Mammary epithelial cell (primary cell): ENCODE results near the gene ZNF24.

Experiments used
- EZH2 ChIP-seq: IDR thresholded peaks from 2 replicates; pipeline ENCODE4 v1.6.1; 2012; ENCODE audit warnings: low read length, inconsistent platforms, borderline replicate concordance
- TF ChIP-seq, protein P1 (sequence below), 2 donors: IDR thresholded peaks in 1 of 2; conservative IDR thresholded peaks in 1 of 2; 2 replicates each; pipeline ENCODE4 v1.5.1; 2011 to 2012; ENCODE audit warnings: inconsistent platforms in 2 of 2, low read length in 2 of 2, mild to moderate bottlenecking in 2 of 2, control low read depth in 1 of 2, low read depth in 1 of 2; ENCODE audit not compliant: insufficient read depth in 1 of 2; ENCODE audit errors: extremely low read depth in 1 of 2

DNA sequence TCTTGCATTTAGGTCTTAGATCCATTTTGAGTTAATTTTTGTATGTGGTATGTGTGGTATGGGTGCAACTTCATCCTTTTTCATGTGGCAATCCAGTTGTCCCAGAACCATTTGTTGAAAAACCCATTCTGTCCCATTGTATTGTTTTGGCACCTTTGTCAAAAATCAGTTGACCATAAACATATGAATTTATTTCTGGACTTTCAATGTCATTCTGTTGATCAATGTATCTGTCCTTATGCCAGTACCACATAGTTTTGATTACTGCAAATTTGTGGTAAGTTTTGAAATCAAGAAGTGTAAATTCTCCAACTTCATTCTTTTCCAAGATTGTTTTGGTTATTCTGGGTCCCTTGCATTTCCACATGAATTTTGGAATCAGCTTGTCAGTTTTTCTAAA is 49.5 kb upstream of the ZNF24 start:
- TF ChIP-seq, protein P1, sequence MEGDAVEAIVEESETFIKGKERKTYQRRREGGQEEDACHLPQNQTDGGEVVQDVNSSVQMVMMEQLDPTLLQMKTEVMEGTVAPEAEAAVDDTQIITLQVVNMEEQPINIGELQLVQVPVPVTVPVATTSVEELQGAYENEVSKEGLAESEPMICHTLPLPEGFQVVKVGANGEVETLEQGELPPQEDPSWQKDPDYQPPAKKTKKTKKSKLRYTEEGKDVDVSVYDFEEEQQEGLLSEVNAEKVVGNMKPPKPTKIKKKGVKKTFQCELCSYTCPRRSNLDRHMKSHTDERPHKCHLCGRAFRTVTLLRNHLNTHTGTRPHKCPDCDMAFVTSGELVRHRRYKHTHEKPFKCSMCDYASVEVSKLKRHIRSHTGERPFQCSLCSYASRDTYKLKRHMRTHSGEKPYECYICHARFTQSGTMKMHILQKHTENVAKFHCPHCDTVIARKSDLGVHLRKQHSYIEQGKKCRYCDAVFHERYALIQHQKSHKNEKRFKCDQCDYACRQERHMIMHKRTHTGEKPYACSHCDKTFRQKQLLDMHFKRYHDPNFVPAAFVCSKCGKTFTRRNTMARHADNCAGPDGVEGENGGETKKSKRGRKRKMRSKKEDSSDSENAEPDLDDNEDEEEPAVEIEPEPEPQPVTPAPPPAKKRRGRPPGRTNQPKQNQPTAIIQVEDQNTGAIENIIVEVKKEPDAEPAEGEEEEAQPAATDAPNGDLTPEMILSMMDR (conservative IDR thresholded peaks at IDR 0.05 in 1 of 2, IDR thresholded peaks at IDR 0.05 in 1 of 2; ENCODE audit: extremely low read depth in 1 of 2, insufficient read depth in 1 of 2, low read depth in 1 of 2, low read length in 2 of 2), result no peak
- TF ChIP-seq EZH2, result no peak
